ENCODE results near the gene GSS. TPM values are rescaled to one million over a fixed set of nuclear protein-coding genes. Genes with fewer than 3 reads are reported as not detected.

The GSS gene
- total and polyA plus RNA-seq, 3 donors from 2014 or later: 52.8 to 87.9 (median 79.3) TPM

GRCh38 chr20:34993941-34994508 is 38.4 kb upstream of the GSS start:
- no peak for DNase-seq
- H3K9me3 ChIP-seq: no peaks in the 10 kb centered on the region
- no peaks in the 10 kb centered on the region for H3K4me1 ChIP-seq
- no peak overlapping the region for H3K4me3 ChIP-seq
- H3K27me3 ChIP-seq: no peaks in the 10 kb centered on the region
- H3K27ac ChIP-seq: no peak overlapping the region
- no peak for TF ChIP-seq CTCF (IDR thresholded peaks at IDR 0.05)
- no peak for TF ChIP-seq POLR2A (IDR thresholded peaks at IDR 0.05)
- no peaks in the 10 kb centered on the region for H3K36me3 ChIP-seq (ENCODE audit: low read depth, missing control alignments)
- WGBS, 2 donors: 88 to 92% methylated on average over 21 to 22 of the region's 22 CpGs
- intact Hi-C loops (cut with DNase I; ENCODE audit: low total_unique reads): no loop called here

GRCh38 chr20:34992751-34993417 is 37.3 kb upstream of the GSS start:
- Histone ChIP-seq H3K27ac (no peak overlapping the region), H3K27me3 (no peaks in the 10 kb centered on the region), H3K4me3 (no peak overlapping the region), H3K36me3 (ENCODE audit: low read depth, missing control alignments) (no peaks in the 10 kb centered on the region), H3K4me1 (peaks cover 5% of the 10 kb centered on the region), H3K9me3 (no peaks in the 10 kb centered on the region)
- TF ChIP-seq POLR2A (IDR thresholded peaks at IDR 0.05) (no peak), CTCF (IDR thresholded peaks at IDR 0.05) (no peak)
- 90 to 94% methylated on average over 7 to 20 of the region's 20 CpGs for WGBS, 2 donors
- DNase-seq: no peak
- intact Hi-C loops (cut with DNase I; ENCODE audit: low total_unique reads): no loop called here

GRCh38 chr20:34990661-34991214 is 35.1 kb upstream of the GSS start:
- Histone ChIP-seq H3K9me3 (no peaks in the 10 kb centered on the region), H3K27me3 (no peaks in the 10 kb centered on the region), H3K36me3 (ENCODE audit: low read depth, missing control alignments) (no peaks in the 10 kb centered on the region), H3K27ac (no peak overlapping the region), H3K4me1 (peaks cover 7% of the 10 kb centered on the region), H3K4me3 (no peak overlapping the region)
- WGBS, 2 donors: 90 to 91% methylated on average over 17 to 18 of the region's 18 CpGs
- TF ChIP-seq CTCF (IDR thresholded peaks at IDR 0.05) (no peak), POLR2A (IDR thresholded peaks at IDR 0.05) (no peak)
- intact Hi-C loops (cut with DNase I; ENCODE audit: low total_unique reads): no loop called here
- DNase-seq: no peak

GRCh38 chr20:34990231-34990630 is 34.6 kb upstream of the GSS start:
- Histone ChIP-seq H3K27me3 (no peaks in the 10 kb centered on the region), H3K9me3 (no peaks in the 10 kb centered on the region), H3K4me1 (peaks cover 7% of the 10 kb centered on the region), H3K36me3 (ENCODE audit: low read depth, missing control alignments) (no peaks in the 10 kb centered on the region), H3K4me3 (no peak overlapping the region), H3K27ac (no peak overlapping the region)
- WGBS, 2 donors: 68 to 97% methylated on average over 3 to 11 of the region's 11 CpGs
- intact Hi-C loops (cut with DNase I; ENCODE audit: low total_unique reads): no loop called here
- TF ChIP-seq CTCF (IDR thresholded peaks at IDR 0.05) (no peak), POLR2A (IDR thresholded peaks at IDR 0.05) (no peak)
- DNase-seq: no peak

Measured in testis (tissue), 3 donors.